Measurements from ENCODE around the gene ST8SIA5.
A peak's percentile ranks its signal among the peaks of the same experiment; 100 is the strongest.

The ST8SIA5 gene

DNA sequence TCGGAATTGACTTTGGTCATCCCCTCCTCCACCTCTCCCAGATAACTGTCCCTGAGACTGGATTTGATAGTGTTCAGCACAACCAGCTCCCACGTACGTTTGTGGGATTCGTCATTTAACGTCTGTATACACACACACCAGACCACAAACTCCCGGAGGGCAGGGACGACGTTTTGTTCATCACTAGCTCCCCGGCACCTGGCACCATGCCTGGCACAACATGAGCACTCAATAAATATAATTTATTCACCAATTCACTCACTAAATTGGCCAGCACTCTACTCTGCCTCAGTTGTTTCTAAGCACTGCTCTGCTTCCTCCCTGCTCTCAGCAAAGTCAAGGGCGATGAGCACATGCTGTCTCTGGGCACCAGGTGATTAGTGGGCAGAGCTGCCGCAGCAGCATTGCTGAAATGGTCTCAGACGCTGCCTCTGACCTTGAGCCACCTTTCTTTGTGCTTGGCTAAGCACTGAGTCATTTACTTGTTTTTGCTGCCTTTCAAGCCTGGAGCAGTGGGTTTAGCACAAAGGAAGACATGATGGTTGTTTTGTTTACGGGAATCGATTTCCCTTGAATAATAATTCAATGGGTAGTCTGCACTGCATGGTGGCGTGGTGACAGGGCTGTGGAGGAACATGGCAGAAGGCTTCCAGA is 80.5 kb downstream of the ST8SIA5 start:
- H3K4me3 ChIP-seq (ENCODE audit: low read length): no peak overlapping the region
- DNase-seq (ENCODE audit: low read depth): peak; percentile 52
- TF ChIP-seq, protein P1, sequence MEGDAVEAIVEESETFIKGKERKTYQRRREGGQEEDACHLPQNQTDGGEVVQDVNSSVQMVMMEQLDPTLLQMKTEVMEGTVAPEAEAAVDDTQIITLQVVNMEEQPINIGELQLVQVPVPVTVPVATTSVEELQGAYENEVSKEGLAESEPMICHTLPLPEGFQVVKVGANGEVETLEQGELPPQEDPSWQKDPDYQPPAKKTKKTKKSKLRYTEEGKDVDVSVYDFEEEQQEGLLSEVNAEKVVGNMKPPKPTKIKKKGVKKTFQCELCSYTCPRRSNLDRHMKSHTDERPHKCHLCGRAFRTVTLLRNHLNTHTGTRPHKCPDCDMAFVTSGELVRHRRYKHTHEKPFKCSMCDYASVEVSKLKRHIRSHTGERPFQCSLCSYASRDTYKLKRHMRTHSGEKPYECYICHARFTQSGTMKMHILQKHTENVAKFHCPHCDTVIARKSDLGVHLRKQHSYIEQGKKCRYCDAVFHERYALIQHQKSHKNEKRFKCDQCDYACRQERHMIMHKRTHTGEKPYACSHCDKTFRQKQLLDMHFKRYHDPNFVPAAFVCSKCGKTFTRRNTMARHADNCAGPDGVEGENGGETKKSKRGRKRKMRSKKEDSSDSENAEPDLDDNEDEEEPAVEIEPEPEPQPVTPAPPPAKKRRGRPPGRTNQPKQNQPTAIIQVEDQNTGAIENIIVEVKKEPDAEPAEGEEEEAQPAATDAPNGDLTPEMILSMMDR (conservative IDR thresholded peaks at IDR 0.05; ENCODE audit: low read depth, low read length): no peak

DNA sequence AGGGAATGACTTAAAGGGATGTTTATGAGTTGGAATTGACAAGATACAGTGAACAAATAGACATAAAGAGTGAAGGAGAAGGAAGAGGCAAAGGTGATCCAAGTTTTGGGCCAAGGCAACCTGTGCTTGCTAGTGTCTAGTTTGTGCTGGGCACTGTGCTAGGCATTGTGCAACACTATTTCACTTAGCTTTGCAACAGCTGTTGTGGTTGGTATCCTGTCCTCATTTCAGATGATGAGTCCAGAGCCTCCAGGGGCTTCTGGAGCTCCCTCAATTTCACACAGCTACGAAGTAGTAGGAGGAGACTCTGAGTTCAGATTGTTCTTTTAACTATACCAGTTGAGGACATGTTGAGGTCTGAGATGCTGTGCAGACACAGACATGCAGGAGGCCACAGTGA is 81.7 kb downstream of the ST8SIA5 start:
- TF ChIP-seq, protein P1 (conservative IDR thresholded peaks at IDR 0.05; ENCODE audit: low read depth, low read length): no peak
- H3K4me3 ChIP-seq (ENCODE audit: low read length): no peak overlapping the region
- DNase-seq (ENCODE audit: low read depth): no peak

DNA sequence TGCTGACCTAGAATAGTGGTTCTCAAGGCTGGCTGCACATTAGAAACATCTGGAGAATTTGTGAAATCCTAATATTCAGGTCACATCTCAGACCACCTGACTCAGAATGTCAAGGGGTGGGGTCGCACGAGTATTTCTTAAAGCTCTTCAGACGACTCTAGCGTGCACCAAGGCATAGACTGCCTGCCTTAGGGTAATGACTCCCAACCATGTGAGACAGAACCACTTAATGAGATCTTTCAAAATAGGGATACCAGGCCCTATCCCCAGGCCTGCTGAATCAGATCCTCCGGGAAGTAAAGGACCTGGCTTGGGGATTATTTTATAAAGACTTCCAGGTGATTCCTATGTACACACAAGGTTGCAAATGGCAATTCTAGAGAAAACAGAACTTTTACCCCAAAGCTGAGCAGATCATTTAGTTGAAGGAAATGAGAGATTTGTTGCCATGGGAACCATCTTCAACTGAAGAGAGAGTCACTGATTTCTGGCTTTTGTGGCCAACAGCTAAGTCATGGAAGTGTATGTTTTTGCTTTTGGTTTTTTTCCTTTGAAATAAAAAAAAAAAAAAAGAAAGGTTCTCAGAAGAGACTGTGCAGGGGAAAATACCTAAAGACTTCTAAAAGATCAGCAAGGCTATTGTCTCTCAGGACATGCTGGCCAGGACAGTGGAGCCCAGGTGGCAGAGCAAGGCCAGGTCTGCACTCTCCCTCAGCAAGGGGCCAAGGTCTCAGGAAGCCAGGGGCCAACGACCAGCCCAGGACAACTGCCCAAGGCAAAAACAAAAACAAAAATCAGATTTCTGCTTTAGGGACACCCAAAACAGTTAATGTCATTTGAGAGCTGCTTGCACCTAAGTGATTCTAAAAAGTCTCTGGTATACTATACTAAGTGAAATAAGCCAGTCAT is 84.5 kb downstream of the ST8SIA5 start:
- TF ChIP-seq, protein P1 (conservative IDR thresholded peaks at IDR 0.05; ENCODE audit: low read depth, low read length): no peak
- DNase-seq (ENCODE audit: low read depth): peak; percentile 46

DNA sequence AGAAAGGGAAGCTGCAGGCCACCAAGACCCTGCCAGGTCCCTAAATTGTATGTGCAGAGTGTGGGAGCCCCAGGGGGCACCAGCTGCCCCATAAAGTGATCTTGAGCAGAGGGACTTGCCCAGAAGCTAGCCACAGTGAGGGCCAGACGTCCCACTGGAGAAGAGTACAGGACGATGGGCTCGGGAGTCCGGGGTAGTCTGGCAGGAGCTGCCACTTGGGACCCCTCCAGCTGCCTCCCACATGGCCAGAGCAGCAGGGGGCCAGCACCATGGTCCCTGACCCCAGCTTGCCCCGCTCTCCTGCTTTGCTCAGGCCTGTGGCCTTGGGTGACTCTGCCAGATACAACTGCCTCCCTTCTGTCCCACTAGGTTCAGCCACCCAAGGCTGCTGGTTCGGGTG is 88.2 kb downstream of the ST8SIA5 start:
- TF ChIP-seq, protein P1 (conservative IDR thresholded peaks at IDR 0.05; ENCODE audit: low read depth, low read length): no peak
- no peak overlapping the region for H3K4me3 ChIP-seq (ENCODE audit: low read length)
- DNase-seq (ENCODE audit: low read depth): no peak

More for the DNA sequence above, 84.5 kb downstream of the ST8SIA5 start:
- H3K4me3 ChIP-seq (ENCODE audit: low read length): no peak overlapping the region

DNA sequence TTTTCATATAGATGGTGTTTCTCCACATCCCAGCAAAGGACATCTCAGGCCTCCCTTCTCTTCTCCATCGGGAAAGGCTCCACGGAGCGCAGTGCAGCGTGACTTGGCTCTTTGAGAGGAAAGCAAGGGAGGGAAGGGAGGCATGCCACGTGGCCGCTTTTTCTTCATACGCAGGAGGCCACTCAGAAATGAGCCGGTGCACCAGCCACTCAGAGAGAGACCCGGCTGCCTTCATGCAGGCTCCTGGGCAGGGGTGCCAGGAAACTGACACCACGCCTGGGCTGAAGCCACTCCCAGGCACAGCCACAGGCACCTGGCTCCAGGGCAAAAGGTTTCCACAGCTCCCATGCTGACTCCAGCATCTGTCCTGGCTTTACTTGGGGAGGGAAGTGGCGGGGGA is 88.7 kb downstream of the ST8SIA5 start:
- no peak overlapping the region for H3K4me3 ChIP-seq (ENCODE audit: low read length)
- TF ChIP-seq, protein P1 (conservative IDR thresholded peaks at IDR 0.05; ENCODE audit: low read depth, low read length): no peak
- no peak for DNase-seq (ENCODE audit: low read depth)

DNA sequence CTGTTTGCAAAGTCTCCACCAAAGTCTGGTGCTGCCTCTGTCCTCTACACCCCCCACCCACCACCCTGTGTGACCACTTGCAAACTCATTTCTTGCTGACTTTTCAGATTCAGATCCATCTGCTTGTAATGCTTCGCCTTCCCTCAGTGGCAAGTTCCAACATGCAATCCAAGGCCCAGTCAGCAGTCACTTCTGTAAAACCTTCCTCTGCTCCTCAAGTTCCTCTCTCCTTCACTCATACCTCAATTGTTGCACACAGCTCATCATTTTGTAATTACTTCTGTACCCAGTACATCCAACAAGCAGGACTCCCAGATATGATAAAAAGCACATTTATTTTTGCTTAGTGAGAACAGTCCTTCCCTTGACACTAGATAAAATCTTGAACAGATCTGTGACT is 93.3 kb downstream of the ST8SIA5 start:
- no peak overlapping the region for H3K4me3 ChIP-seq (ENCODE audit: low read length)
- DNase-seq (ENCODE audit: low read depth): no peak
- TF ChIP-seq, protein P1 (conservative IDR thresholded peaks at IDR 0.05; ENCODE audit: low read depth, low read length): no peak
